GM12878 (cell line): ENCODE data around the gene UQCC5. TPM values are rescaled to one million over a fixed set of nuclear protein-coding genes. Genes with fewer than 3 reads are reported as not detected.

Experiments
- ATAC-seq: fragments of 200-7000 bp; cut with Tn5 transposase; 3 replicates; pipeline ENCODE4 v1.9.1; 2020; ENCODE audit warnings: mild to moderate bottlenecking, moderate library complexity
- BruUV-seq: library from RNA; stranded (reverse); fragments of 400-500 nt; replicated peaks from 2 replicates; lab custom pipeline; 2021; lab: Mats Ljungman, UMichigan
- CTCF ChIA-PET: fragments of 300-600 bp; sonication (Branson Sonifier 250); formaldehyde crosslinking; extraction: SDS; loops from one replicate; lab custom pipeline; 2021; ENCODE audit warnings: inconsistent platforms; lab: Yijun Ruan, JAX
- POLR2A ChIA-PET: fragments of 350-600 bp; formaldehyde crosslinking; extraction: SDS; loops from one replicate; lab custom pipeline; 2021; ENCODE audit warnings: inconsistent platforms; lab: Charles Lee
- RAD21 ChIA-PET: fragments of 300-600 bp; sonication (Branson Sonifier 250); formaldehyde crosslinking; loops from one replicate; lab custom pipeline; 2023; ENCODE audit warnings: antibody characterized with exemption; ENCODE audit not compliant: unreplicated experiment; lab: Charles Lee
- SMC1A ChIA-PET: fragments of 300-600 bp; sonication (Branson Sonifier 250); formaldehyde crosslinking; loops from one replicate; lab custom pipeline; 2023; ENCODE audit not compliant: unreplicated experiment, uncharacterized antibody; lab: Charles Lee
- DNase-seq: peaks from one replicate; pipeline ENCODE4 v3.0.0-alpha.2; 2011; ENCODE audit warnings: low read depth, low spot score
- FAIRE-seq: peaks from 3 replicates; lab custom pipeline; 2011; peaks lifted over from hg19 to GRCh38; lab: Jason Lieb, UNC
- H2AFZ ChIP-seq: 2 replicates; pipeline ENCODE4 v1.6.0; 2011; ENCODE audit warnings: low read depth, low read length, control low read depth; ENCODE audit not compliant: control insufficient read depth
- H3K27ac ChIP-seq: 2 replicates; pipeline ENCODE4 v1.5.1; 2011; ENCODE audit warnings: control low read depth; ENCODE audit not compliant: control insufficient read depth, insufficient read depth
- H3K27me3 ChIP-seq, 2 experiments: replicated peaks in 1 of 2; 2 replicates each; pipeline versions ENCODE4 v1.6.0 to v1.6.1; 2011; ENCODE audit warnings: low read length in 1 of 2; ENCODE audit not compliant: control insufficient read depth in 2 of 2, insufficient read depth in 2 of 2
- H3K36me3 ChIP-seq, 2 experiments: 2 replicates each; pipeline ENCODE4 v1.5.1; 2011; ENCODE audit warnings: low read length in 1 of 2; ENCODE audit not compliant: control insufficient read depth in 2 of 2, insufficient read depth in 2 of 2
- H3K4me1 ChIP-seq: 2 replicates; pipeline ENCODE4 v1.6.1; 2011; ENCODE audit warnings: mild to moderate bottlenecking, low read length, moderate library complexity, mixed read lengths; ENCODE audit not compliant: control insufficient read depth, insufficient read depth
- H3K4me2 ChIP-seq: 2 replicates; pipeline ENCODE4 v1.6.0; 2011; ENCODE audit warnings: control low read depth; ENCODE audit not compliant: control insufficient read depth, insufficient read depth
- H3K4me3 ChIP-seq: fragments of 200-600 bp; sonication (generic); 2 replicates; pipeline ENCODE4 v1.5.1; 2016
- H3K79me2 ChIP-seq: 2 replicates; pipeline ENCODE4 v1.6.0; 2011; ENCODE audit warnings: low read length; ENCODE audit not compliant: control insufficient read depth, insufficient read depth
- H3K9ac ChIP-seq: 2 replicates; pipeline ENCODE4 v1.8.0; 2011; ENCODE audit warnings: low read length, control low read depth, mixed read lengths; ENCODE audit not compliant: control insufficient read depth, insufficient read depth
- H3K9me3 ChIP-seq: replicated peaks from 3 replicates; pipeline ENCODE4 v1.5.1; 2011; ENCODE audit warnings: mild to moderate bottlenecking, low read length; ENCODE audit not compliant: control insufficient read depth, insufficient read depth
- H4K20me1 ChIP-seq: 2 replicates; pipeline ENCODE4 v1.6.0; 2011; ENCODE audit not compliant: control insufficient read depth, insufficient read depth
- NFYB ChIP-seq: IDR thresholded peaks from 2 replicates; pipeline ENCODE4 v1.6.1; 2011; ENCODE audit warnings: low read depth, mild to moderate bottlenecking, low read length, improper control_type of control experiment, moderate library complexity; ENCODE audit not compliant: insufficient read depth
- NR2F1 ChIP-seq: fragments of 450-650 bp; conservative IDR thresholded peaks from 2 replicates; pipeline ENCODE4 v1.6.1; 2017; ENCODE audit warnings: mild to moderate bottlenecking
- PML ChIP-seq: IDR thresholded peaks from 2 replicates; pipeline ENCODE4 v1.6.1; 2012; ENCODE audit warnings: low read length, inconsistent platforms
- POU2F2 ChIP-seq: IDR thresholded peaks from 3 replicates; pipeline ENCODE4 v1.6.1; 2011; ENCODE audit warnings: low read depth, mild to moderate bottlenecking, low read length, borderline replicate concordance
- RUNX3 ChIP-seq: IDR thresholded peaks from 2 replicates; pipeline ENCODE4 v1.6.1; 2012; ENCODE audit warnings: low read length, inconsistent platforms
- SIN3A ChIP-seq: IDR thresholded peaks from 2 replicates; pipeline ENCODE4 v1.6.1; 2012; ENCODE audit warnings: low read depth, low read length, improper control_type of control experiment
- ZNF217 ChIP-seq: fragments of 450-650 bp; IDR thresholded peaks from 2 replicates; pipeline ENCODE4 v1.6.1; 2017; ENCODE audit warnings: antibody characterized with exemption, mild to moderate bottlenecking
- WGBS: methylation state at CpG from one replicate; pipeline ENCODE4 v1.1.6; 2016; ENCODE audit warnings: low lambda C conversion rate; ENCODE audit not compliant: insufficient replicate concordance, insufficient coverage; ENCODE audit errors: missing lambda C conversion rate; 5-methylcytosine and 5-hydroxymethylcytosine counted together
- in situ Hi-C: fragments of 300-500 bp; cut with MboI; formaldehyde crosslinking; loops from 9 replicates; pipeline ENCODE4 v1.14.3; 2018; ENCODE audit warnings: mixed read lengths
- intact Hi-C: fragments of 100-400 bp; cut with micrococcal nuclease; formaldehyde crosslinking; loops from one replicate; pipeline ENCODE4 v1.14.2; 2022; ENCODE audit not compliant: unreplicated experiment
- polyA plus RNA-seq, 11 experiments: library from polyadenylated mRNA; depleted of rRNA in 4 of 11; unstranded in 6 of 11; stranded (reverse) in 5 of 11; fragments of >200 nt; fragmentation: Nextera tagmentation in 4 of 11; fragmentation: Illumina TruSeq in 1 of 11; extraction: Ambion mirVana in 4 of 11; extraction: Trizol in 1 of 11; gene quantifications; 1 replicate in 1 of 11; 2 replicates in 10 of 11; pipeline versions ENCODE4 v1.2.1 to v1.2.3, GENCODE V29; 2011 to 2016; ENCODE audit warnings: inconsistent platforms in 2 of 11, missing spikeins in 2 of 11, low read depth in 1 of 11
- total RNA-seq, 4 experiments: library from RNA; depleted of rRNA in 3 of 4; stranded (reverse); fragments of >200 nt in 3 of 4; fragmentation: Illumina TruSeq in 1 of 4; extraction: Trizol in 1 of 4; gene quantifications; 2 replicates each; pipeline versions ENCODE4 v1.2.1 to v1.2.3, GENCODE V29; 2013 to 2021
- TF ChIP-seq, protein P1 (sequence below): fragments of 150-350 bp; IDR thresholded peaks from 2 replicates; pipeline ENCODE4 v1.6.1; 2016; ENCODE audit warnings: low read depth, low read length
- TF ChIP-seq, protein P2 (sequence below): fragments of 450-650 bp; IDR thresholded peaks from 2 replicates; pipeline ENCODE4 v1.6.1; 2018; ENCODE audit warnings: borderline replicate concordance, mild to moderate bottlenecking; ENCODE audit not compliant: partially characterized antibody

UQCC5 gene
- total and polyA plus RNA-seq, 10 of the 15 experiments (the other 5 are each of a cell fraction or from before 2014, with no cell fraction given): 15.1 to 84.8 (median 28.0) TPM

DNA sequence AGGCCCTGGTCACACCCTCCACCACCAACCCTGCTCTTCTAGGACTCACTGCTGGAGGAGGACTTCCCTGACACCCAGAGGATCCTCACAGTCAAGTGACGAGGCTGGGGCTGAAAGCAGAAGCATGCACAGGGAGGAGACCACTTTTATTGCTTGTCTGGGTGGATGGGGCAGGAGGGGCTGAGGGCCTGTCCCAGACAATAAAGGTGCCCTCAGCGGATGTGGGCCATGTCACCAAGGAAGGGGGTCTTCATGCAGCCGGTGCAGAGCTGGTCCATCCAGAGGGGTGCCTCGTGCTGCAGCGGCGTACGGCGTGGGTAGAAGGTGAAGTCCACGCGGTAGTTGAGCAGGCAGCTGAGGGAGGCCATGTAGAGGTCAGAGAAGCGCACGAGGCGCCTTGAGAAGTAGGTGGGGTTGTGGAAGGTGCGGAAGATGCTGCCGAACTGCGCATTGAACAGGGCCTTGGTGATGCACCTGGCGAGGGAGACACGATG, 12.1 kb upstream of the UQCC5 start:
- Histone ChIP-seq H3K36me3 (peaks cover 0 to 15% of the 10 kb centered on the region in 2 experiments; a peak in 2 of 4 replicates), H3K9ac (no peak overlapping the region), H2AFZ (no peak overlapping the region), H3K4me1 (no peaks in the 10 kb centered on the region), H3K27ac (no peak overlapping the region), H4K20me1 (no peaks in the 10 kb centered on the region), H3K4me2 (no peak overlapping the region), H3K79me2 (no peaks in the 10 kb centered on the region), H3K27me3 (no peaks in the 10 kb centered on the region), H3K9me3 (no peaks in the 10 kb centered on the region), H3K4me3 (no peak overlapping the region)
- FAIRE-seq: no peak
- RAD21 ChIA-PET: no interaction called here
- POLR2A ChIA-PET: no interaction called here
- DNase-seq: no peak
- CTCF ChIA-PET: no interaction called here
- intact Hi-C loops: no loop called here
- WGBS: 89% methylated on average over 18 of the region's 18 CpGs
- no peak for TF ChIP-seq NFYB
- no peak for TF ChIP-seq NR2F1
- TF ChIP-seq PML: no peak
- TF ChIP-seq RUNX3: no peak
- TF ChIP-seq, protein P1, sequence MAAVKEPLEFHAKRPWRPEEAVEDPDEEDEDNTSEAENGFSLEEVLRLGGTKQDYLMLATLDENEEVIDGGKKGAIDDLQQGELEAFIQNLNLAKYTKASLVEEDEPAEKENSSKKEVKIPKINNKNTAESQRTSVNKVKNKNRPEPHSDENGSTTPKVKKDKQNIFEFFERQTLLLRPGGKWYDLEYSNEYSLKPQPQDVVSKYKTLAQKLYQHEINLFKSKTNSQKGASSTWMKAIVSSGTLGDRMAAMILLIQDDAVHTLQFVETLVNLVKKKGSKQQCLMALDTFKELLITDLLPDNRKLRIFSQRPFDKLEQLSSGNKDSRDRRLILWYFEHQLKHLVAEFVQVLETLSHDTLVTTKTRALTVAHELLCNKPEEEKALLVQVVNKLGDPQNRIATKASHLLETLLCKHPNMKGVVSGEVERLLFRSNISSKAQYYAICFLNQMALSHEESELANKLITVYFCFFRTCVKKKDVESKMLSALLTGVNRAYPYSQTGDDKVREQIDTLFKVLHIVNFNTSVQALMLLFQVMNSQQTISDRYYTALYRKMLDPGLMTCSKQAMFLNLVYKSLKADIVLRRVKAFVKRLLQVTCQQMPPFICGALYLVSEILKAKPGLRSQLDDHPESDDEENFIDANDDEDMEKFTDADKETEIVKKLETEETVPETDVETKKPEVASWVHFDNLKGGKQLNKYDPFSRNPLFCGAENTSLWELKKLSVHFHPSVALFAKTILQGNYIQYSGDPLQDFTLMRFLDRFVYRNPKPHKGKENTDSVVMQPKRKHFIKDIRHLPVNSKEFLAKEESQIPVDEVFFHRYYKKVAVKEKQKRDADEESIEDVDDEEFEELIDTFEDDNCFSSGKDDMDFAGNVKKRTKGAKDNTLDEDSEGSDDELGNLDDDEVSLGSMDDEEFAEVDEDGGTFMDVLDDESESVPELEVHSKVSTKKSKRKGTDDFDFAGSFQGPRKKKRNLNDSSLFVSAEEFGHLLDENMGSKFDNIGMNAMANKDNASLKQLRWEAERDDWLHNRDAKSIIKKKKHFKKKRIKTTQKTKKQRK: no peak
- no peak for TF ChIP-seq SIN3A
- TF ChIP-seq POU2F2: no peak
- TF ChIP-seq ZNF217: no peak
- TF ChIP-seq, protein P2, sequence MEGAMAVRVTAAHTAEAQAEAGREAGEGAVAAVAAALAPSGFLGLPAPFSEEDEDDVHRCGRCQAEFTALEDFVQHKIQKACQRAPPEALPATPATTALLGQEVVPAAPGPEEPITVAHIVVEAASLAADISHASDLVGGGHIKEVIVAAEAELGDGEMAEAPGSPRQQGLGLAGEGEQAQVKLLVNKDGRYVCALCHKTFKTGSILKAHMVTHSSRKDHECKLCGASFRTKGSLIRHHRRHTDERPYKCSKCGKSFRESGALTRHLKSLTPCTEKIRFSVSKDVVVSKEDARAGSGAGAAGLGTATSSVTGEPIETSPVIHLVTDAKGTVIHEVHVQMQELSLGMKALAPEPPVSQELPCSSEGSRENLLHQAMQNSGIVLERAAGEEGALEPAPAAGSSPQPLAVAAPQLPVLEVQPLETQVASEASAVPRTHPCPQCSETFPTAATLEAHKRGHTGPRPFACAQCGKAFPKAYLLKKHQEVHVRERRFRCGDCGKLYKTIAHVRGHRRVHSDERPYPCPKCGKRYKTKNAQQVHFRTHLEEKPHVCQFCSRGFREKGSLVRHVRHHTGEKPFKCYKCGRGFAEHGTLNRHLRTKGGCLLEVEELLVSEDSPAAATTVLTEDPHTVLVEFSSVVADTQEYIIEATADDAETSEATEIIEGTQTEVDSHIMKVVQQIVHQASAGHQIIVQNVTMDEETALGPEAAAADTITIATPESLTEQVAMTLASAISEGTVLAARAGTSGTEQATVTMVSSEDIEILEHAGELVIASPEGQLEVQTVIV: no peak
- SMC1A ChIA-PET: no interaction called here
- in situ Hi-C loops: no loop called here
- ATAC-seq: no peak
- no TSS peak for BruUV-seq
